ENCODE results near the gene MAST4. TPM values are rescaled to one million over a fixed set of nuclear protein-coding genes. Genes with fewer than 3 reads are reported as not detected.
A peak's percentile ranks its signal among the peaks of the same experiment; 100 is the strongest.

The MAST4 gene
- total RNA-seq, 1 donor from 2014 or later: 19.1 TPM

- no peak for DNase-seq (ENCODE audit: low read depth)
- TF ChIP-seq CTCF (IDR thresholded peaks at IDR 0.05; ENCODE audit: insufficient read depth, low read length, poor library complexity, severe bottlenecking): no peak
- no peak overlapping the region for H3K4me3 ChIP-seq (ENCODE audit: low read depth, low read length)
Measured at GRCh38 chr5:66647146-66647856, 51.1 kb downstream of the MAST4 start.

GRCh38 chr5:66652818-66653217 lies 56.6 kb downstream of the MAST4 start:
- Histone ChIP-seq H3K36me3 (ENCODE audit: control insufficient read depth, insufficient read depth, low read length) (no peaks in the 10 kb centered on the region), H3K27me3 (ENCODE audit: control insufficient read depth, insufficient read depth, low read length) (no peaks in the 10 kb centered on the region), H3K4me3 (ENCODE audit: low read depth, low read length) (no peak overlapping the region)
- TF ChIP-seq CTCF (IDR thresholded peaks at IDR 0.05; ENCODE audit: insufficient read depth, low read length, poor library complexity, severe bottlenecking): no peak
- DNase-seq (ENCODE audit: low read depth): no peak

More at GRCh38 chr5:66647146-66647856, 51.1 kb downstream of the MAST4 start:
- H3K36me3 ChIP-seq (ENCODE audit: control insufficient read depth, insufficient read depth, low read length): no peaks in the 10 kb centered on the region
- no peaks in the 10 kb centered on the region for H3K27me3 ChIP-seq (ENCODE audit: control insufficient read depth, insufficient read depth, low read length)

- peak; percentile 9 for DNase-seq (ENCODE audit: low read depth)
- H3K36me3 ChIP-seq (ENCODE audit: control insufficient read depth, insufficient read depth, low read length): no peaks in the 10 kb centered on the region
- H3K4me3 ChIP-seq (ENCODE audit: low read depth, low read length): no peak overlapping the region
- no peak for TF ChIP-seq CTCF (IDR thresholded peaks at IDR 0.05; ENCODE audit: insufficient read depth, low read length, poor library complexity, severe bottlenecking)
- no peaks in the 10 kb centered on the region for H3K27me3 ChIP-seq (ENCODE audit: control insufficient read depth, insufficient read depth, low read length)
Measured at GRCh38 chr5:66653325-66653724, 57.1 kb downstream of the MAST4 start.

- TF ChIP-seq CTCF (IDR thresholded peaks at IDR 0.05; ENCODE audit: insufficient read depth, low read length, poor library complexity, severe bottlenecking): no peak
- DNase-seq (ENCODE audit: low read depth): no peak
- H3K4me3 ChIP-seq (ENCODE audit: low read depth, low read length): no peak overlapping the region
- H3K36me3 ChIP-seq (ENCODE audit: control insufficient read depth, insufficient read depth, low read length): no peaks in the 10 kb centered on the region
- H3K27me3 ChIP-seq (ENCODE audit: control insufficient read depth, insufficient read depth, low read length): no peaks in the 10 kb centered on the region
Measured at GRCh38 chr5:66655395-66656324, 59.5 kb downstream of the MAST4 start.

GRCh38 chr5:66658516-66658915 lies 62.3 kb downstream of the MAST4 start:
- Histone ChIP-seq H3K4me3 (ENCODE audit: low read depth, low read length) (no peak overlapping the region), H3K27me3 (ENCODE audit: control insufficient read depth, insufficient read depth, low read length) (no peaks in the 10 kb centered on the region), H3K36me3 (ENCODE audit: control insufficient read depth, insufficient read depth, low read length) (no peaks in the 10 kb centered on the region)
- DNase-seq (ENCODE audit: low read depth): no peak
- no peak for TF ChIP-seq CTCF (IDR thresholded peaks at IDR 0.05; ENCODE audit: insufficient read depth, low read length, poor library complexity, severe bottlenecking)

Measured in kidney epithelial cell (primary cell).